GM10248 (cell line): ENCODE results near the gene AIG1.
"Not testable (repeated sequence)": the region's sequence is repeated elsewhere in the genome, so short reads cannot be mapped to it uniquely, and the experiment has no call there.

Source experiments
- CTCF ChIA-PET: fragments of 300-600 bp; sonication (Branson Sonifier 250); formaldehyde crosslinking; extraction: SDS; loops from one replicate; lab custom pipeline; 2021; ENCODE audit warnings: antibody characterized with exemption; lab: Yijun Ruan, JAX
- POLR2A ChIA-PET: fragments of 350-650 bp; sonication (Branson Sonifier 250); formaldehyde crosslinking; extraction: SDS; loops from one replicate; lab custom pipeline; 2020; ENCODE audit warnings: antibody characterized with exemption; lab: Yijun Ruan, JAX
- DNase-seq: peaks from one replicate; pipeline ENCODE4 v3.0.0; 2012; ENCODE audit errors: extremely low spot score
- TF ChIP-seq, protein P1 (sequence below): IDR thresholded peaks from 2 replicates; pipeline ENCODE4 v1.5.1; 2012; ENCODE audit warnings: mild to moderate bottlenecking, low read depth; ENCODE audit errors: extremely low read depth, missing control alignments, control extremely low read depth

AIG1 gene, protein sequence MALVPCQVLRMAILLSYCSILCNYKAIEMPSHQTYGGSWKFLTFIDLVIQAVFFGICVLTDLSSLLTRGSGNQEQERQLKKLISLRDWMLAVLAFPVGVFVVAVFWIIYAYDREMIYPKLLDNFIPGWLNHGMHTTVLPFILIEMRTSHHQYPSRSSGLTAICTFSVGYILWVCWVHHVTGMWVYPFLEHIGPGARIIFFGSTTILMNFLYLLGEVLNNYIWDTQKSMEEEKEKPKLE

DNA sequence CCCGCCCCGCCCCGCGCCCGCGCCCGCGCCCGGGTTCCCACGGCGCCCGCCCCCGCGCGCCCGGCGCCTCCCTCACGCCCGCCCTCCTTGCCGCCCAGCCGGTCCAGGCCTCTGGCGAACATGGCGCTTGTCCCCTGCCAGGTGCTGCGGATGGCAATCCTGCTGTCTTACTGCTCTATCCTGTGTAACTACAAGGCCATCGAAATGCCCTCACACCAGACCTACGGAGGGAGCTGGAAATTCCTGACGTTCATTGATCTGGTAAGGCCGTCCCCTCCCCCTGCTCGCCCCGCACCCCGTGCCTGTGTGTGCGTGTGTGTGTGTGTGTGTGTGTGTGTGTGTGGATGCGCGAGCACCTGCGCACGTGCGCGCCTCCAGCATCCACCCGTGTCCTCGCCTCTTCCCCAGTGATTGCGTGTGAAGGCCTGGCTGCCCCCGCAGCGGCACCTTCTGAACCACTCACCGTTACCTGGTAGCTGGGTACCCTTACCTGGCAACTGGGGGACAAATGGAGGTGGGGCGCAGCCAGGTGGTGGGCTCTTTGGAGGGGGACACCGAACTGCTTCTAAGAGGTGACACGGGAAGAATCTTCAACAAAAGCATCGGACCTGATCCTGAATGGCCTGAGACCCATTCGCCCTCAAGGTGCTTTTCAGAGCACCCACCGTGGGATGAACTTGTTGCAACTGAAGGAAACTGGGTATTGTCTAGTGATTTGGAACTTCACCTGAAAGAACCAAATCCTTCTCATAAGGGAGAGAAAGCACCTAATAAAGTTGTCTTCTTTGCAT is at the start of gene AIG1:
Gene AIG1, plus strand, starts transcription at position 84 of the 791 bp plus-strand sequence. Its CDS starts 37 bp downstream, at position 121.
- ChIA-PET POLR2A (interaction anchor here (0.7 kb wide), 1 partner anchor 1251 kb away, joined by 4 read pairs; no protein-coding TSS in a partner anchor), CTCF (interaction anchor here (0.9 kb wide), 1 partner anchor 26 kb away, joined by 3 read pairs; no protein-coding TSS in a partner anchor)
- TF ChIP-seq, protein P1, sequence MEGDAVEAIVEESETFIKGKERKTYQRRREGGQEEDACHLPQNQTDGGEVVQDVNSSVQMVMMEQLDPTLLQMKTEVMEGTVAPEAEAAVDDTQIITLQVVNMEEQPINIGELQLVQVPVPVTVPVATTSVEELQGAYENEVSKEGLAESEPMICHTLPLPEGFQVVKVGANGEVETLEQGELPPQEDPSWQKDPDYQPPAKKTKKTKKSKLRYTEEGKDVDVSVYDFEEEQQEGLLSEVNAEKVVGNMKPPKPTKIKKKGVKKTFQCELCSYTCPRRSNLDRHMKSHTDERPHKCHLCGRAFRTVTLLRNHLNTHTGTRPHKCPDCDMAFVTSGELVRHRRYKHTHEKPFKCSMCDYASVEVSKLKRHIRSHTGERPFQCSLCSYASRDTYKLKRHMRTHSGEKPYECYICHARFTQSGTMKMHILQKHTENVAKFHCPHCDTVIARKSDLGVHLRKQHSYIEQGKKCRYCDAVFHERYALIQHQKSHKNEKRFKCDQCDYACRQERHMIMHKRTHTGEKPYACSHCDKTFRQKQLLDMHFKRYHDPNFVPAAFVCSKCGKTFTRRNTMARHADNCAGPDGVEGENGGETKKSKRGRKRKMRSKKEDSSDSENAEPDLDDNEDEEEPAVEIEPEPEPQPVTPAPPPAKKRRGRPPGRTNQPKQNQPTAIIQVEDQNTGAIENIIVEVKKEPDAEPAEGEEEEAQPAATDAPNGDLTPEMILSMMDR: no peak
- DNase-seq: no peak

DNA sequence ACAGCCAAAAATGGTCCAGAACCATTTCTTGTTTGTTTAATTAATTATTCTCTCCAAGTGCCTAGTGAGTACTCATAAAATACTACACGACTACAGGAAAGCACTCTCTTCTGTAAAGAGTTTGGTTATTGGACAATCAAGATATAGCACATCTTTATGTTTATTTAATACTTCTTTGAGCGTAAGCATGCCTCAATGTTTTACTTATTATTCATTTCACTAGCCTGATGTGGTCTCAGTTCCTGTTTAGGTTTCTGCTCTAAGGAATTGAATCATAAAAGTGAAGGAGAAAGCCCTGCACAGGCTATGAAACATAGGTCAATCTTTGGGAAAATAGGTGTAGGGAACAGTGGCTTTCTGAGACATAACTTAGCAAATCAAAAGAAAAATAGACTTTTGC is 45.9 kb upstream of the AIG1 start:
- TF ChIP-seq, protein P1: no peak
- POLR2A ChIA-PET: no interaction called here
- no peak for DNase-seq
- CTCF ChIA-PET: no interaction called here

DNA sequence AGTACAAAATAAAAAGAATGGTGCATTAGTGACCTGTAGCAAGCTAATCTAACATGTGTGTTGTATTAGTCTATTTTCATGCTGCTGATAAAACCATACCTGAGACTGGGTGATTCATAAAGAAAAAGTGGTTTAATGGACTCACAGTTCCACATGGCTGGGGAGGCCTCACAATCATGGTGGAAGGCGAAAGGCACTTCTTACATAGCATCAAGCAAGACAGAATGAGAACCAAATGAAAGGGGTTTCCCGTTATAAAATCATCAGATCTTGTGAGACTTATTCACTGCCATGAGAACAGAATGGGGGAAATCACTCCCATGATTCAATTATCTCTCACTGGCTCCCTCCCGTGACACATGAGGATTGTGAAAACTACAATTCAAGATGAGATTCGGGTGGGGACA is 45.4 kb upstream of the AIG1 start:
- ChIA-PET CTCF (no interaction called here), POLR2A (no interaction called here)
- DNase-seq: no peak
- TF ChIP-seq, protein P1: no peak

DNA sequence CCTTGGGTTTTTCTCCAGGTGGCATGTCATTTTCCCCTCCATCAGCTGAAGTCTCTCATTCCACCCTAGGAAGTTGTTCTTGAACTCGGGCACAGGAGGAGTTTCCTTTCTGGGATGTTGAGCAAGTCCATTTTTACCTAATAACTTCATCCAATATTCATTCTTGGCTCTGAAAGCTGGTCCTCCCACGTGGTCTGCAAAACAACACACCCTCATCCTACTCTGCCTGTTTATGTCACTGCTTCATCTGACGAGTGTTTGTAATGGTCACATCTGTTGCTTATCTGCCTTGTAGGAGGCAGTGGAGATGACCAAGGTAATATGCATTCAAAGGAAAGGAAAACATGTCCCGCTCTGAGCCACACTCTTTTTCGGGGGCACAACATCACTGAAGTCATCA is 41.7 kb upstream of the AIG1 start:
- DNase-seq: no peak
- POLR2A ChIA-PET: interaction anchor here (0.7 kb wide), 1 partner anchor 68 kb away, joined by 3 read pairs; no protein-coding TSS in a partner anchor
- TF ChIP-seq, protein P1: no peak
- CTCF ChIA-PET: interaction anchor here (0.7 kb wide), 1 partner anchor 18 kb away, joined by 3 read pairs; no protein-coding TSS in a partner anchor

DNA sequence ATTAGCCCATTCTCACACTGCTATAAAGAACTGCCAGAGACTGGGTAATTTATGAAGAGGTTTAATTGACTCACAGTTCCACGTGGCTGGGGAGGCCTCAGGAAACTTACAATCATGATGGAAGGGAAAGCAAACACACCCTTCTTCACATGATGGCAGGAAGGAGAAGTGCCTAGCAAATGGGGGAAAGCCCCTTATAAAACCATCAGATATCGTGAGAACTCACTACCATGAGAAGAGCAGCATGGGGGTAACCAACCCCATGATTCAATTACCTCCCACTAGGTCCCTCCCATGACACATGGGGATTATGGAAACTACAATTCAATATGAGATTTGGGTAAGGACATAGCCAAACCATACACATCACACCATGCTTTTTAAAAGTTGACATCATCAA is 39.8 kb upstream of the AIG1 start:
- DNase-seq, CTCF ChIA-PET, POLR2A ChIA-PET: not testable (repeated sequence)

DNA sequence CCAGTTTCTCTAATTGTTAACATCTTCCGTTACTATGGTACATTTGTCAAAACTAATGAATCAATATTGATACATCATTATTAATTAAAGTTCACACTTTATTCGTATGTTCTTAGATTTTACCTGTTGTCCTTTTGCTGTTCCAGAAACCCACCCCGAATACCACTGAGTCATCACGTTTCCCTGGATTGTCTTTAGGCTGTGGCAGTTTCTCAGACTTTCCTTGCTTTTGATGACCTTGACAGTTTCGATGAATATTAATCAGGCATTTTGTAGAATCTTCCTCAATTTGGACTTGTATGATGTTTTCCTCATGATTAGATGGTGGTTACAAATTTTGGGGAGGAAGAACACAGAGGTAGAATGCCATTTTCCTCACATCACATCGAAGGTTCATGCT is 39.1 kb upstream of the AIG1 start:
- CTCF ChIA-PET: no interaction called here

More for the DNA sequence above, 39.1 kb upstream of the AIG1 start:
- POLR2A ChIA-PET: no interaction called here
- DNase-seq: no peak
- TF ChIP-seq, protein P1: no peak
